Neural cell (in vitro differentiated cells): ENCODE measurements around the gene GUCY2F. TPM values are rescaled to one million over a fixed set of nuclear protein-coding genes. Genes with fewer than 3 reads are reported as not detected.

Experiments used
- H2AFZ ChIP-seq: fragments of 200-600, 300-800 bp; sonication (generic), shearing (Covaris generic); 2 replicates; pipeline ENCODE4 v1.6.0; 2014; ENCODE audit warnings: low read depth, mild to moderate bottlenecking, antibody characterized with exemption, low read length, moderate library complexity
- H3F3A ChIP-seq: fragments of 200-600 bp; shearing (Covaris generic); 2 replicates; pipeline ENCODE4 v1.6.1; 2016; ENCODE audit warnings: mild to moderate bottlenecking, moderate library complexity, mixed read lengths, antibody characterized with exemption, low read length; ENCODE audit not compliant: insufficient read depth, poor library complexity, severe bottlenecking
- H3K27ac ChIP-seq: fragments of 200-600, 300-800 bp; sonication (generic), shearing (Covaris generic); 2 replicates; pipeline ENCODE4 v1.5.1; 2014; ENCODE audit warnings: mild to moderate bottlenecking, low read length, moderate library complexity
- H3K27me3 ChIP-seq: fragments of 300-800, 200-600 bp; sonication (generic), shearing (Covaris generic); 2 replicates; pipeline ENCODE4 v1.6.0; 2014; ENCODE audit warnings: mild to moderate bottlenecking, low read depth, low read length, moderate library complexity; ENCODE audit not compliant: insufficient read depth
- H3K36me3 ChIP-seq: fragments of 300-800, 200-600 bp; sonication (generic), shearing (Covaris generic); 2 replicates; pipeline ENCODE4 v1.5.1; 2014; ENCODE audit warnings: mild to moderate bottlenecking, antibody characterized with exemption, low read length, moderate library complexity; ENCODE audit not compliant: insufficient read depth
- H3K4me2 ChIP-seq: fragments of 300-800, 200-600 bp; sonication (generic), shearing (Covaris generic); 2 replicates; pipeline ENCODE4 v1.6.0; 2014; ENCODE audit warnings: mild to moderate bottlenecking, low read length
- H3K4me3 ChIP-seq: fragments of 300-800, 200-600 bp; sonication (generic), shearing (Covaris generic); 2 replicates; pipeline ENCODE4 v1.5.1; 2014; ENCODE audit warnings: mild to moderate bottlenecking, low read length, moderate library complexity
- H3K79me2 ChIP-seq: fragments of 200-600 bp; shearing (Covaris generic); replicated peaks from 2 replicates; pipeline ENCODE4 v1.6.0; 2014; ENCODE audit warnings: mild to moderate bottlenecking, low read length, moderate library complexity; ENCODE audit not compliant: insufficient read depth
- H3K9ac ChIP-seq: fragments of 300-800, 200-600 bp; sonication (generic), shearing (Covaris generic); 2 replicates; pipeline ENCODE4 v1.6.1; 2016; ENCODE audit warnings: mild to moderate bottlenecking, low read length, mixed read lengths
- H3K9me2 ChIP-seq: fragments of 200-600 bp; shearing (Covaris generic); 2 replicates; pipeline ENCODE4 v1.6.1; 2016; ENCODE audit warnings: mild to moderate bottlenecking, low read length, mixed read lengths; ENCODE audit not compliant: insufficient read depth
- H3K9me3 ChIP-seq: fragments of 200-600, 300-800 bp; sonication (generic), shearing (Covaris generic); 2 replicates; pipeline ENCODE4 v1.6.1; 2016; ENCODE audit warnings: mild to moderate bottlenecking, mixed run types, low read length, moderate library complexity, mixed read lengths
- H4K20me1 ChIP-seq: fragments of 200-600 bp; shearing (Covaris generic); 2 replicates; pipeline ENCODE4 v1.6.1; 2016; ENCODE audit warnings: mild to moderate bottlenecking, mixed run types; ENCODE audit not compliant: insufficient read depth
- CTCF ChIP-seq: fragments of 450-650 bp; IDR thresholded peaks from 2 replicates; pipeline ENCODE4 v1.5.1; 2014; ENCODE audit warnings: antibody characterized with exemption, mild to moderate bottlenecking, moderate library complexity; ENCODE audit not compliant: poor library complexity, severe bottlenecking
- EP300 ChIP-seq: fragments of 450-650 bp; conservative IDR thresholded peaks from 2 replicates; pipeline ENCODE4 v1.6.1; 2014; ENCODE audit warnings: antibody characterized with exemption, mild to moderate bottlenecking, moderate library complexity; ENCODE audit not compliant: poor library complexity, severe bottlenecking
- MXI1 ChIP-seq: fragments of 450-650 bp; conservative IDR thresholded peaks from 2 replicates; pipeline ENCODE4 v1.6.1; 2014; ENCODE audit warnings: antibody characterized with exemption, mild to moderate bottlenecking; ENCODE audit not compliant: poor library complexity, severe bottlenecking
- RAD21 ChIP-seq: fragments of 450-650 bp; conservative IDR thresholded peaks from 2 replicates; pipeline ENCODE4 v1.6.1; 2014; ENCODE audit warnings: antibody characterized with exemption, mild to moderate bottlenecking, moderate library complexity
- SMC3 ChIP-seq: fragments of 450-650 bp; conservative IDR thresholded peaks from 2 replicates; pipeline ENCODE4 v1.6.1; 2014; ENCODE audit warnings: antibody characterized with exemption, mild to moderate bottlenecking, moderate library complexity; ENCODE audit not compliant: poor library complexity
- TAF1 ChIP-seq: IDR thresholded peaks from 2 replicates; pipeline ENCODE4 v1.6.1; 2012; ENCODE audit warnings: low read depth
- polyA plus RNA-seq: library from polyadenylated mRNA; depleted of rRNA; stranded (reverse); fragments of >200 nt; gene quantifications from 2 replicates; pipeline ENCODE4 v1.2.3, GENCODE V29; 2014
- TF ChIP-seq, protein P1 (sequence below): IDR thresholded peaks from 2 replicates; pipeline ENCODE4 v1.6.1; 2012; ENCODE audit warnings: borderline replicate concordance

The GUCY2F gene
- polyA plus RNA-seq, 1 donor from 2014 or later: not detected

DNA sequence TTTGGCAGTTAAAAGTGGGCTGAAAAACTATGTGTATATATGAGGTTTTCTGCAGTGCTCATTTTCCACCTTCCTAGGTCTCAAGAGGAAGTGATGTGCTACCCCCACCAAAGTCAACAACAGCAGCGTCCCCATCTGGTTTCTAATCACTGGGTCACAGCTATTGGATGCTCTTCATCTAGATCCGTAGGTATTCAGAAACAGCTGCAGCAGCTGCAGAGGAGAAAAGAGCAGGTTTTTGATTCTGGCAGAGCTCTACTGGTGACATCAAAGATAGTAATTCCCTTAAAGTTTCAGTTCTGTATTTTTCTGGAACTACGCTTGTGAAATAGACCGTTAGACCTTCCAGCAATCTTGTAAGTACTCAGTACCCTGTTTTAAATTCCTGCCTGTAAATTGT is 5.8 kb upstream of the GUCY2F start:
- Histone ChIP-seq H3K27ac (no peak overlapping the region), H2AFZ (no peak overlapping the region), H3K9me2 (no peaks in the 10 kb centered on the region), H3K9me3 (no peaks in the 10 kb centered on the region), H3K27me3 (no peaks in the 10 kb centered on the region), H3K79me2 (no peaks in the 10 kb centered on the region), H3K36me3 (no peaks in the 10 kb centered on the region), H3F3A (no peaks in the 10 kb centered on the region), H3K9ac (no peak overlapping the region), H4K20me1 (no peaks in the 10 kb centered on the region), H3K4me3 (no peak overlapping the region), H3K4me2 (no peak overlapping the region)
- TF ChIP-seq TAF1: no peak
- TF ChIP-seq, protein P1, sequence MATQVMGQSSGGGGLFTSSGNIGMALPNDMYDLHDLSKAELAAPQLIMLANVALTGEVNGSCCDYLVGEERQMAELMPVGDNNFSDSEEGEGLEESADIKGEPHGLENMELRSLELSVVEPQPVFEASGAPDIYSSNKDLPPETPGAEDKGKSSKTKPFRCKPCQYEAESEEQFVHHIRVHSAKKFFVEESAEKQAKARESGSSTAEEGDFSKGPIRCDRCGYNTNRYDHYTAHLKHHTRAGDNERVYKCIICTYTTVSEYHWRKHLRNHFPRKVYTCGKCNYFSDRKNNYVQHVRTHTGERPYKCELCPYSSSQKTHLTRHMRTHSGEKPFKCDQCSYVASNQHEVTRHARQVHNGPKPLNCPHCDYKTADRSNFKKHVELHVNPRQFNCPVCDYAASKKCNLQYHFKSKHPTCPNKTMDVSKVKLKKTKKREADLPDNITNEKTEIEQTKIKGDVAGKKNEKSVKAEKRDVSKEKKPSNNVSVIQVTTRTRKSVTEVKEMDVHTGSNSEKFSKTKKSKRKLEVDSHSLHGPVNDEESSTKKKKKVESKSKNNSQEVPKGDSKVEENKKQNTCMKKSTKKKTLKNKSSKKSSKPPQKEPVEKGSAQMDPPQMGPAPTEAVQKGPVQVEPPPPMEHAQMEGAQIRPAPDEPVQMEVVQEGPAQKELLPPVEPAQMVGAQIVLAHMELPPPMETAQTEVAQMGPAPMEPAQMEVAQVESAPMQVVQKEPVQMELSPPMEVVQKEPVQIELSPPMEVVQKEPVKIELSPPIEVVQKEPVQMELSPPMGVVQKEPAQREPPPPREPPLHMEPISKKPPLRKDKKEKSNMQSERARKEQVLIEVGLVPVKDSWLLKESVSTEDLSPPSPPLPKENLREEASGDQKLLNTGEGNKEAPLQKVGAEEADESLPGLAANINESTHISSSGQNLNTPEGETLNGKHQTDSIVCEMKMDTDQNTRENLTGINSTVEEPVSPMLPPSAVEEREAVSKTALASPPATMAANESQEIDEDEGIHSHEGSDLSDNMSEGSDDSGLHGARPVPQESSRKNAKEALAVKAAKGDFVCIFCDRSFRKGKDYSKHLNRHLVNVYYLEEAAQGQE: no peak
- no peak for TF ChIP-seq RAD21
- TF ChIP-seq SMC3: no peak
- TF ChIP-seq CTCF: no peak
- no peak for TF ChIP-seq EP300

GRCh38 chrX:109485470-109486340 is 3.8 kb upstream of the GUCY2F start:
- Histone ChIP-seq H3K27me3 (no peaks in the 10 kb centered on the region), H3K4me3 (no peak overlapping the region), H3K9me2 (no peaks in the 10 kb centered on the region), H3K79me2 (no peaks in the 10 kb centered on the region), H3F3A (no peaks in the 10 kb centered on the region), H3K36me3 (no peaks in the 10 kb centered on the region), H2AFZ (no peak overlapping the region), H3K4me2 (no peak overlapping the region), H4K20me1 (no peaks in the 10 kb centered on the region), H3K27ac (no peak overlapping the region), H3K9me3 (no peaks in the 10 kb centered on the region), H3K9ac (no peak overlapping the region)
- TF ChIP-seq RAD21 (peak; percentile 81), SMC3 (peak; percentile 88), MXI1 (no peak), CTCF (peak; percentile 90)
